CD4-positive, alpha-beta T cell treated with Interleukin-4 for 4 hours (primary cell): ENCODE data around the gene MRFAP1.
"Not testable (repeated sequence)": the region's sequence is repeated elsewhere in the genome, so short reads cannot be mapped to it uniquely, and the experiment has no call there.

Source experiments
- DNase-seq: peaks from one replicate; pipeline ENCODE4 v3.0.0-alpha.2; 2020

Gene MRFAP1

GRCh38 chr4:6641164-6641970 is 882 bp downstream of the MRFAP1 start:
- peak; percentile 47 for DNase-seq

- no peak for DNase-seq
These were observed 1.5 kb downstream of the MRFAP1 start for GRCh38 chr4:6641971-6642320.

- no peak for DNase-seq
These were observed 2.8 kb downstream of the MRFAP1 start for GRCh38 chr4:6643141-6643847.

DNA sequence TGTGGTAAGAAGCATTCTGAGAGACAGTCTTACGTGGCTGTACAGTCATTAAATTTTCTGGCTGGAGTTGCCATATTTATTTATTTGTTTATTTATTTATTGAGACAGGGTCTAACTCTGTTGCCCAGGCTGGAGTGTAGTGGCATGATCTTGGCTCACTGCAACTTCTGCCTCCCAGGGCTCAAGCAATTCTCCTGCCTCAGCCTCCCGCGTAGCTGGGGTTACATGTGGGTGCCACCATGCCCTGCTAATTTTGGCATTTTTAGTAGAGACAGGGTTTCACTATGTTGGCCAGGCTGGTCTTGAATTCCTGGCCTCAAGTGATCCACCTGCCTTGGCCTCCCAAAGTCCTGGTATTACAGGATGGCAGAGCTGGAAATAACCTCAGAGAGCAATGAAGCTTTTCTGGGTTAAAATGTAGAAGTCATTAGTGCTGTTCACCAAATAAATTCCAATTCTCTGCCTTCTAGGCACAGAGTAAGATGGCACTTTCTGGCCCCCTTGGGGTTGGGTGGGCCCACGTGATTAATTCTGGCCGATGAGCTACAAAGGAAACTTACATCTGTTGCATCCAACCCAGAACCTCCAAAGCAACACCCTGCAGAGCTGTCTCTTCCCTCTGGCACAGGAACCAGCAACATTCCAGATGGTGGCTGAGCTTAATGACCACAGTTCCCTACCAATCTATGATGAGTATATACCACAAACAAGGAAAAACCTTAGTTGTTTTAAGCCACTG is 4.5 kb downstream of the MRFAP1 start:
- DNase-seq = no peak

GRCh38 chr4:6647169-6647568 is 6.7 kb downstream of the MRFAP1 start:
- DNase-seq = no peak

GRCh38 chr4:6647582-6648230 is 7.2 kb downstream of the MRFAP1 start:
- no peak for DNase-seq

DNA sequence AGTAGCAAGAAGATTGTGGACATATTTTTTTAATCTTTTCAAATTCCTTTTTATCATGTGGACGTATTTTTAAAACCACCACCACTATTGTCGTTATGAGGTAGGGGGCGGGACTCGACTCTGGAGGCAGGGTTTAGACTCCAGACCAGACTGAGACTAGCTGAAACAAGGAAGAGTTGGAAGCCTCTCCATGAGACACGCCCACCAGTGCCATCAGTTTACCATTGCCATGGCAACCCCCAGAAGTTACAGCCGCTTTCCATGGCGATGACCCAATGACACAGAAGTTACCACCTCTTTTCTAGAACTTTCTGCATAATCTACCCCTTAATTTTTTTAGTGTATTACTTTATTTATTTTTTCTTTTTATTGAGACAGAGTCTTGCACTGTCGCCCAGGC is 8.7 kb downstream of the MRFAP1 start:
- DNase-seq = no peak

DNA sequence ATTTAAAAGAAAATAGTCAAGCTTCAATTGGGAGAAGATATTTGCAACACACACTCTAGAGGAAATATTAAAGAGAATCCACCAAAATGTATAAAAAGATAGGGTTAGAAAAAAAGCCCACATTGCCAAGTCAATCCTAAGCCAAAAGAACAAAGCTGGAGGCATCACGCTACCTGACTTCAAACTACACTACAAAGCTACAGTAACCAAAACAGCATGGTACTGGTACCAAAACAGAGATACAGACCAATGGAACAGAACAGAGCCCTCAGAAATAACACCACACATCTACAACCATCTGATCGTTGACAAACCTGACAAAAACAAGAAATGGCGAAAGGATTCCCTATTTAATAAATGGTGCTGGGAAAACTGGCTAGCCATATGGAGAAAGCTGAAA is 13.7 kb downstream of the MRFAP1 start:
- DNase-seq = not testable (repeated sequence)

- not testable (repeated sequence) for DNase-seq
These were observed 14.8 kb downstream of the MRFAP1 start for GRCh38 chr4:6655291-6655690.

DNA sequence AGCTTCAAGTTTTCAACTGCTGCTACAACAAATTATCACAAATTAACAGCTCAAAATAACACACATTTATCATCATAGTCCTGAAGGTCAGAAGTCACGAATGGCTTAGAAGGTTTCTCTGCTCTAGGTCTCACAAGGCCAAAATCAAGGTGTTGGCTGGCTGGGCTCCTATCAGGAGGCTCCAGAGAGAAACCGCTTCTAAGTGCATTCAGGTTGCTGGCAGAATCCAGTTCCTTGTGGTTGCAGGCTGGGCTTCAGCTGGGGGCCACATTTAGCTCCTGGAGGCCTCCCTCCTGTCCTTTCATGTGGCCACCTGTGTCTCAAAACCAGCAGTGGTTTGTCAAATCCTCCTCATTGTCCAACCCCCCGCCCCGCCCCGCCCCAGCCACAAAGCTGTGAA is 15.4 kb downstream of the MRFAP1 start:
- no peak for DNase-seq

GRCh38 chr4:6657242-6658208 is 17.0 kb downstream of the MRFAP1 start:
- DNase-seq = no peak

GRCh38 chr4:6658209-6658595 is 17.7 kb downstream of the MRFAP1 start:
- no peak for DNase-seq

DNA sequence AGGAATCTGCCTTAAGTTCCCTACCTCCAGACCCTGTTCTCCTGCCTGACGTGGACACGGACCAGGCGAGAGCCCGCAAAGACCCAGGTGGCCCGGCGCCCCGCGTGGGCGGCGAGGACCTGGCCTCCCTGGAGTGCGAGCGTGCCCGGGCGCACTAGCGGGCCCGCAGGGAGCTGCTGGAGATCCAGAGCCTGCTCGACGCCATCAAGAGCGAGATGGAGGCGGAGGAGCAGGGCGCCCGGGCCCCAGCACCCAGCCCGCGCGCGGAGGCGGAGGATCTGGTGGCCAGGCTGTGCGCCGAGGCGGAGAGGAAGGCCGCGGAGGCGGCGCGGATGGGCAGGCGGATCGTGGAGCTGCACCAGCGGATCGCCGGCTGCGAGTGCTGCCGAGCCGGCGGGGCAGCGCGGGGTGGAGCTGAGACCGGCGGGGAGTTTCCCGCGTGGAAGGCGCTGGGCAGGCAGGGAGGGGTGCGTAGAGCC is 18.2 kb downstream of the MRFAP1 start:
- DNase-seq = peak; percentile 44

DNA sequence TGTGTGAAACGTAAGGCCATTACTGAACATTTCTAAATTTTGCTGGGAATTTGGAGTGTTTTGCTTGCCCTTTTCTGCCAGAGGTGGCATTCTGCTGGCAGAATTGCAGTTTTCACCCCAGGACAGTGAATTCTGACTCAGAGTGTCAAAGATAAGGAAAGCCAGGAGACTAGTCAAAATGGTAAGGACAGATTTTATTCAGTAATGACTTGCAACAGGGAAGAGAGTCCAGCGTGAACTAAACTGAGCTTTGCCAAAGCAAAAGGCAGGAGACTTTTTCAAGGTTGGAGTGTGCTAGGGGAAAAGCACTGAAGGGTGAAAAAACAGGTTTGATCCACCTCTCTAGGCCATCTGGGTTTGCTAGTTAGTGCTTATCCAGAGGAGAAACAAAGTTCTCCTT is 19.4 kb downstream of the MRFAP1 start:
- DNase-seq = no peak

DNA sequence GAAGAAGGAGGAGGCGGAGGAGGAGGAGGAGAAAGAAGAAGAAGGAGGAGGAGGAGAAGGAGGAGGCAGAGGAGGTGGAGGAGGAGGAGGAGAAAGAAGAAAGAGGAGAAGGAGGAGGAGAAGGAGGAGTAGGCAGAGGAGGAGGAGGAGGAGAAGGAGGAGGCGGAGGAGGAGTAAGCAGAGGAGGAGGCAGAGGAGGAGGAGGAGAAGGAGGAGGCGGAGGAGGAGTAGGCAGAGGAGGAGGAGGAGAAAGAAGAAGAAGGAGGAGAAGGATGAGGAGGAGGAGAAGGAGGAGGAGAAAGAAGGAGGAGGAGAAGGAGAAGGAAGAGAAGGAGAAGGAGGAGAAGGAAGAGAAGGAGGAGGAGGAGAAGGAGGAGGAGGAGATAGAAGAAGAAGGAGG is 19.9 kb downstream of the MRFAP1 start:
- no peak for DNase-seq

DNA sequence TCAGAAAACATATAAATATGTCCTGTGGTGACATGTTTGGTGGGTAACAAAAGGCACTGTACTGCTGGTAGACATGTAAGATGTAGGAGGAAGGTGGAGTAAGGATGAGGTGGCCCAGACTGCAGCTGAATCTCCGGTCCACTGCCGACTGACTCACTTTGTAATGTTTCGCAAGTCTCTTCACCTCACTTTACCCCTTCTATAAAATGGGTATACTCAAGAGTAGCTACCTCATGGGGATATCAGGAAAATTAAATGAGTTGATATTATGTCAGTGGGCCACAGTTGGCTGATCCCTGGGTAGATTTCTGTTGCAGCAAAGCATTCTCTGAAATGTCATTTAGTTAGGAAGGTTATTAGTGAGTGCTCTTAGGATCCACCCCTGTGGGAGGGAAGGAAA is 22.1 kb downstream of the MRFAP1 start:
- no peak for DNase-seq

GRCh38 chr4:6663596-6664393 is 23.3 kb downstream of the MRFAP1 start:
- DNase-seq = no peak

DNA sequence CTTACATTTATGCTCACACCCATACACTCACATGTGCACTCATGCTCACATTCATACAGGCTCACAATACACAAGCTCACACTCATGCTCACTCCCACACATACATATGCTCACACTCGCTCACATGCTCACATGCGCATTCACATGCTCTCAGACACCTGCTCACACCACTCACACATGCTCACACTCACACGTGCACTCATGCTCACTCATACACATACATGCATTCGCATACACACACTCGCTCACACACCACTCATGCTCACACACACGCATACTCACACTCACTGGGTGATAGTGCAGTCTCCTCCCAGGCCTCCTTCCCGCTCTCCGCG is 24.8 kb downstream of the MRFAP1 start:
- no peak for DNase-seq

- no peak for DNase-seq
These were observed 27.9 kb downstream of the MRFAP1 start for GRCh38 chr4:6668391-6668790.

GRCh38 chr4:6671648-6672047 is 31.2 kb downstream of the MRFAP1 start:
- DNase-seq = no peak

GRCh38 chr4:6672131-6672530 is 31.6 kb downstream of the MRFAP1 start:
- DNase-seq = no peak
